ENCODE measurements around the gene MAGEA3.
"Not testable (repeated sequence)": the region's sequence is repeated elsewhere in the genome, so short reads cannot be mapped to it uniquely, and the experiment has no call there.

Gene MAGEA3

GRCh38 chrX:152736528-152736927, 37.9 kb downstream of the MAGEA3 start:
- DNase-seq: not testable (repeated sequence)

DNA sequence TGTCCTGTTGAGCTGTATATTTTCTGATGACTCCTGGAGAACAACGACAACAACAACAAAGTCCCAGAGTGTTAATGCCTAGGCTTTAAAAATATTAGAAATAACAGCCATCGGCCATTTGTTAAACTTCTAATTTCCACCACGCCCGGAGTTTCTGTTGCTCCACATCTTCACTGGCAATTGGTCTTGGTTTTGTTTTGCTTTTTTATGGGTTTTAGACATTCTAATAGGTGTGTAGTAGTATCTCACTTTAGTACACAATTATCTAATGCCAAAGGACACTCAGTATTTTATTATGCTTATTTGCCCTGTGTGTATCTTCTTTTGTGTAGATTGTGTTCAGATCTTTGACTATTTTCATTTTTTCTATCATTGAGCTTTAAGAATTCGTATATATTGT, 40.0 kb downstream of the MAGEA3 start:
- DNase-seq: no peak
